HCT116 (cell line): Measurements from ENCODE around the gene IGSF21. TPM values are rescaled to one million over a fixed set of nuclear protein-coding genes. Genes with fewer than 3 reads are reported as not detected.

Experiments
- ATAC-seq: fragments of 200-7000 bp; cut with Tn5 transposase; 2 replicates; pipeline ENCODE4 v1.9.1; 2020; ENCODE audit warnings: mild to moderate bottlenecking, moderate library complexity
- BruUV-seq: library from RNA; stranded (reverse); fragments of 400-500 nt; replicated peaks from 2 replicates; lab custom pipeline; 2021; lab: Mats Ljungman, UMichigan
- CTCF ChIA-PET: fragments of 300-600 bp; sonication (Branson Sonifier 250); formaldehyde crosslinking; loops from one replicate; lab custom pipeline; 2021; ENCODE audit warnings: antibody characterized with exemption; lab: Charles Lee
- POLR2A ChIA-PET: fragments of 300-600, 350-600 bp; sonication (Branson Sonifier 250); formaldehyde crosslinking; loops from one replicate; lab custom pipeline; 2021; ENCODE audit warnings: antibody characterized with exemption; lab: Charles Lee
- RAD21 ChIA-PET, 2 experiments: fragments of 300-600 bp; sonication (Branson Sonifier 250); formaldehyde crosslinking; loops; one replicate each; lab custom pipeline; 2023; ENCODE audit warnings: low total read pairs in 2 of 2; ENCODE audit not compliant: uncharacterized antibody in 2 of 2, unreplicated experiment in 2 of 2, low non-redundant PET in 1 of 2; lab: Charles Lee
- DNase-seq: peaks from one replicate; pipeline ENCODE4 v3.0.0-alpha.2; 2010; ENCODE audit warnings: low read depth, low spot score
- H2AFZ ChIP-seq: fragments of 200-600 bp; shearing (Covaris generic), sonication (generic); 2 replicates; pipeline ENCODE4 v1.6.1; 2017; ENCODE audit warnings: low read depth, mixed run types, mixed read lengths, antibody characterized with exemption, low read length; ENCODE audit not compliant: poor library complexity, severe bottlenecking
- H3K27ac ChIP-seq: 2 replicates; pipeline ENCODE4 v1.5.1; 2012; ENCODE audit warnings: low read depth, low read length
- H3K27me3 ChIP-seq: fragments of 200-600 bp; sonication (generic); 2 replicates; pipeline ENCODE4 v1.6.1; 2016; ENCODE audit warnings: mixed run types, low read length, mixed read lengths; ENCODE audit not compliant: insufficient read depth
- H3K36me3 ChIP-seq, 2 experiments: fragments of 200-500 bp in 1 of 2; fragments of 200-600 bp in 1 of 2; sonication (Bioruptor generic) in 1 of 2; sonication (generic) in 1 of 2; 2 replicates each; pipeline versions ENCODE4 v1.5.1 to v1.6.1; 2014 to 2016; ENCODE audit warnings: low read length in 2 of 2, inconsistent platforms in 1 of 2, mixed read lengths in 1 of 2, mixed run types in 1 of 2; ENCODE audit not compliant: insufficient read depth in 2 of 2, control insufficient read depth in 1 of 2
- H3K4me1 ChIP-seq, 2 experiments: fragments of 200-600 bp in 1 of 2; sonication (generic) in 1 of 2; 2 replicates each; pipeline versions ENCODE4 v1.5.1 to v1.6.1; 2012 to 2017; ENCODE audit warnings: low read length in 2 of 2, inconsistent platforms in 1 of 2, mild to moderate bottlenecking in 1 of 2, mixed read lengths in 1 of 2, mixed run types in 1 of 2, moderate library complexity in 1 of 2; ENCODE audit not compliant: insufficient read depth in 2 of 2, control insufficient read depth in 1 of 2
- H3K4me2 ChIP-seq: fragments of 200-600 bp; sonication (generic); 2 replicates; pipeline ENCODE4 v1.6.1; 2017; ENCODE audit warnings: mixed run types, low read length, mixed read lengths
- H3K4me3 ChIP-seq, 2 experiments: fragments of 200-600 bp in 1 of 2; sonication (generic) in 1 of 2; replicated peaks in 1 of 2; 2 replicates each; pipeline ENCODE4 v1.5.1; 2011 to 2016; ENCODE audit warnings: low read length in 2 of 2, control low read depth in 1 of 2, low read depth in 1 of 2, mild to moderate bottlenecking in 1 of 2, mixed read lengths in 1 of 2, mixed run types in 1 of 2
- H3K79me2 ChIP-seq: fragments of 200-600 bp; sonication (generic); 2 replicates; pipeline ENCODE4 v1.6.1; 2017; ENCODE audit warnings: mild to moderate bottlenecking, mixed run types, low read length, moderate library complexity, mixed read lengths; ENCODE audit not compliant: insufficient read depth
- H3K9ac ChIP-seq: fragments of 200-600 bp; sonication (generic); 2 replicates; pipeline ENCODE4 v1.6.1; 2016; ENCODE audit warnings: low read length, mixed read lengths
- H3K9me2 ChIP-seq: fragments of 200-600 bp; sonication (generic), shearing (Covaris generic); 2 replicates; pipeline ENCODE4 v1.6.1; 2017; ENCODE audit warnings: mixed run types, mild to moderate bottlenecking, moderate library complexity; ENCODE audit not compliant: insufficient read depth
- H3K9me3 ChIP-seq, 2 experiments: fragments of 200-500 bp in 1 of 2; fragments of 200-600 bp in 1 of 2; sonication (Bioruptor generic) in 1 of 2; sonication (generic) in 1 of 2; 2 replicates each; pipeline ENCODE4 v1.6.1; 2014 to 2017; ENCODE audit warnings: low read length in 2 of 2, mixed read lengths in 2 of 2, inconsistent platforms in 1 of 2, low read depth in 1 of 2, mild to moderate bottlenecking in 1 of 2, mixed run types in 1 of 2, moderate library complexity in 1 of 2; ENCODE audit not compliant: control insufficient read depth in 1 of 2, insufficient read depth in 1 of 2
- H4K20me1 ChIP-seq: fragments of 200-600 bp; sonication (generic), shearing (Covaris generic); 2 replicates; pipeline ENCODE4 v1.6.1; 2017; ENCODE audit warnings: mixed run types, mild to moderate bottlenecking, moderate library complexity; ENCODE audit not compliant: insufficient read depth
- CBX3 ChIP-seq: IDR thresholded peaks from 2 replicates; pipeline ENCODE4 v1.6.1; 2012; ENCODE audit warnings: low read depth
- CEBPB ChIP-seq: IDR thresholded peaks from 2 replicates; pipeline ENCODE4 v1.6.1; 2012; ENCODE audit warnings: low read depth
- EZH2phosphoT487 ChIP-seq: fragments of 200-600 bp; IDR thresholded peaks from 2 replicates; pipeline ENCODE4 v1.6.1; 2018; ENCODE audit warnings: antibody characterized with exemption, borderline replicate concordance
- JUND ChIP-seq: IDR thresholded peaks from 2 replicates; pipeline ENCODE4 v1.6.1; 2012
- POLR2A ChIP-seq: IDR thresholded peaks from 2 replicates; pipeline ENCODE4 v1.7.0; 2011; ENCODE audit warnings: borderline replicate concordance; ENCODE audit not compliant: insufficient read depth, insufficient read length; ENCODE audit errors: extremely low read depth
- SIN3A ChIP-seq: IDR thresholded peaks from 2 replicates; pipeline ENCODE4 v1.6.1; 2012; ENCODE audit warnings: low read depth
- SRF ChIP-seq: IDR thresholded peaks from 2 replicates; pipeline ENCODE4 v1.6.1; 2012; ENCODE audit warnings: low read depth
- TCF7L2 ChIP-seq: IDR thresholded peaks from 2 replicates; pipeline ENCODE4 v1.7.0; 2011; ENCODE audit warnings: borderline replicate concordance, inconsistent platforms; ENCODE audit not compliant: insufficient read depth, insufficient read length; ENCODE audit errors: extremely low read depth
- YY1 ChIP-seq: IDR thresholded peaks from 2 replicates; pipeline ENCODE4 v1.6.1; 2011; ENCODE audit warnings: low read length, low read depth, moderate library complexity, mild to moderate bottlenecking; ENCODE audit not compliant: insufficient replicate concordance; ENCODE audit errors: extremely low read depth
- ZFX ChIP-seq: fragments of 450-650 bp; IDR thresholded peaks from 2 replicates; pipeline ENCODE4 v1.6.1; 2017
- ZNF274 ChIP-seq: fragments of 200-500 bp; sonication (Bioruptor generic); IDR thresholded peaks from 2 replicates; pipeline ENCODE4 v1.6.1; 2014; ENCODE audit warnings: mild to moderate bottlenecking, low read depth, low read length, inconsistent platforms
- intact Hi-C: fragments of 100-400 bp; cut with micrococcal nuclease; formaldehyde crosslinking; loops from 2 replicates; pipeline ENCODE4 v1.10.0; 2022
- total RNA-seq: library from RNA; stranded (reverse); gene quantifications from one replicate; pipeline ENCODE4 v1.2.1, GENCODE V29; 2021; ENCODE audit not compliant: unreplicated experiment
- TF ChIP-seq, protein P1 (sequence below): IDR thresholded peaks from 2 replicates; pipeline ENCODE4 v1.6.1; 2012

The IGSF21 gene
- total RNA-seq, 1 experiment from 2014 or later: not detected

DNA sequence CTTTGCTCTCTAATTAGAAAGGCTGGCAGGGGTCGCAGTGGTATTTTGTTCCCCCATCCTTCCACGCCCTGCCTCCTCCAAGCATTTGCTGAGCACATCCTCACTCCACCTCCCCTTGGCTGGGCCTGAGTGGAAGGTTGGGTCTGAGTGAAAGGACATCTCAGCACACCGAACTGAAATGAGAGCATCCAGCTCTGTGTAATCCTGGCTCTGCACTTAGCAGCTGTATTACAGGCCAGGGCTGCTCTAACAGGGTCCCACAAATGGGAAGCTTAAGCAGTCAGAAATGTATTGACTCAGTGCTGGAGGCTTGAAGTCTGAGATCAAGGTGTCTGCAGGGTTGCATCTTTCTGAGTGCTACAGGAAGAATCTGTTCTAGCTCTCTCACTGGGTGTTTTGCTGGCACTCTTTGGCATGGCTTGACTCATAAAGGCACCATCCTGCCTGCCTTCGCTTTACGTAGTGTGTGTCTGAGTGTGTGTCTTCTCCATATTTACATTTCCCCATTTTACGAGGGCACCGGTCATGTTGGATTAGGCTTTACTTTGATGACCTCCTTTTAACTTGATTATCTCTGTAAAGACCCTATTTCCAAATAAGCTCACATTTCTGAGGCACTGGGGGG is 48.5 kb upstream of the IGSF21 start:
- no peaks in the 10 kb centered on the region for H3K9me3 ChIP-seq
- H2AFZ ChIP-seq: no peak overlapping the region
- H3K9me2 ChIP-seq: no peaks in the 10 kb centered on the region
- no peak overlapping the region for H3K9ac ChIP-seq
- POLR2A ChIA-PET: no interaction called here
- H3K79me2 ChIP-seq: no peaks in the 10 kb centered on the region
- H3K36me3 ChIP-seq: no peaks in the 10 kb centered on the region
- no TSS peak for BruUV-seq
- H3K27ac ChIP-seq: no peak overlapping the region
- intact Hi-C loops: no loop called here
- peaks cover 58% of the 10 kb centered on the region for H3K27me3 ChIP-seq
- DNase-seq (no peak), ATAC-seq (no peak)
- no peak overlapping the region for H3K4me2 ChIP-seq
- no peaks in the 10 kb centered on the region for H4K20me1 ChIP-seq
- no peaks in the 10 kb centered on the region for H3K4me1 ChIP-seq
- RAD21 ChIA-PET: no interaction called here
- H3K4me3 ChIP-seq: no peak overlapping the region
- CTCF ChIA-PET: no interaction called here
- no peak for TF ChIP-seq EZH2phosphoT487
- no peak for TF ChIP-seq ZNF274
- TF ChIP-seq POLR2A: no peak
- TF ChIP-seq YY1: no peak
- no peak for TF ChIP-seq SIN3A
- no peak for TF ChIP-seq TCF7L2
- TF ChIP-seq JUND: no peak
- no peak for TF ChIP-seq ZFX
- no peak for TF ChIP-seq CBX3
- TF ChIP-seq, protein P1, sequence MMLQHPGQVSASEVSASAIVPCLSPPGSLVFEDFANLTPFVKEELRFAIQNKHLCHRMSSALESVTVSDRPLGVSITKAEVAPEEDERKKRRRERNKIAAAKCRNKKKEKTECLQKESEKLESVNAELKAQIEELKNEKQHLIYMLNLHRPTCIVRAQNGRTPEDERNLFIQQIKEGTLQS: no peak
- TF ChIP-seq SRF: no peak

DNA sequence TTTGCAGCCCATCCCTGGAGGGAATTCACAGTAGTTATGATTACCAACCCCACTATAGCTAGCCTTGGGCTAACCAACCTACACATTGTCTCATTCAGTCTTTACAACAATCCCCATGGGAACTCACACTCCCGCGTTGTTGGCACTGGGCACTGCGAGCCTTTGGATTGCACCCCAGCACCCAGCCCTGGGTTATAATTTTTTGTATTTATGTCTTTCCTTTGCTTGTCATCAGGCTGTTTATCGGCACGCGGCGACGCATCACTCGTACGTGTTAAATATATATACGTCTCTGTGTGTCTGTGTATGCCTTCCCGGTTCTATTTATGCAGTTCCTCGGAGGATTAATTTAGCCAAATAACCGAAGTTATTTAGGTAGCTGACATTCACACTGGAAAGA is 47.2 kb upstream of the IGSF21 start:
- no peak overlapping the region for H3K9ac ChIP-seq
- no peak for TF ChIP-seq CEBPB
- TF ChIP-seq TCF7L2: no peak
- TF ChIP-seq, protein P1: no peak
- TF ChIP-seq ZNF274: no peak
- intact Hi-C loops: no loop called here
- BruUV-seq: no TSS peak
- no peak overlapping the region for H3K4me2 ChIP-seq
- ChIA-PET RAD21 (no interaction called here), POLR2A (no interaction called here), CTCF (no interaction called here)
- no peaks in the 10 kb centered on the region for H3K4me1 ChIP-seq
- H2AFZ ChIP-seq: no peak overlapping the region
- no peak overlapping the region for H3K4me3 ChIP-seq
- ATAC-seq (no peak), DNase-seq (no peak)
- H3K36me3 ChIP-seq: no peaks in the 10 kb centered on the region
- H3K9me2 ChIP-seq: no peaks in the 10 kb centered on the region
- no peaks in the 10 kb centered on the region for H4K20me1 ChIP-seq
- peaks cover 67% of the 10 kb centered on the region for H3K27me3 ChIP-seq
- H3K9me3 ChIP-seq: no peaks in the 10 kb centered on the region
- H3K79me2 ChIP-seq: no peaks in the 10 kb centered on the region
- H3K27ac ChIP-seq: no peak overlapping the region
